ENCODE results near the gene NBPF1. TPM values are rescaled to one million over a fixed set of nuclear protein-coding genes. Genes with fewer than 3 reads are reported as not detected.
"Not testable (repeated sequence)": the region's sequence is repeated elsewhere in the genome, so short reads cannot be mapped to it uniquely, and the experiment has no call there.

NBPF1 gene
- total and polyA plus RNA-seq, 9 of the 15 experiments (the other 6 are each of a cell fraction or from before 2014, with no cell fraction given), result 5.2 to 42.6 (median 24.1) TPM

DNA sequence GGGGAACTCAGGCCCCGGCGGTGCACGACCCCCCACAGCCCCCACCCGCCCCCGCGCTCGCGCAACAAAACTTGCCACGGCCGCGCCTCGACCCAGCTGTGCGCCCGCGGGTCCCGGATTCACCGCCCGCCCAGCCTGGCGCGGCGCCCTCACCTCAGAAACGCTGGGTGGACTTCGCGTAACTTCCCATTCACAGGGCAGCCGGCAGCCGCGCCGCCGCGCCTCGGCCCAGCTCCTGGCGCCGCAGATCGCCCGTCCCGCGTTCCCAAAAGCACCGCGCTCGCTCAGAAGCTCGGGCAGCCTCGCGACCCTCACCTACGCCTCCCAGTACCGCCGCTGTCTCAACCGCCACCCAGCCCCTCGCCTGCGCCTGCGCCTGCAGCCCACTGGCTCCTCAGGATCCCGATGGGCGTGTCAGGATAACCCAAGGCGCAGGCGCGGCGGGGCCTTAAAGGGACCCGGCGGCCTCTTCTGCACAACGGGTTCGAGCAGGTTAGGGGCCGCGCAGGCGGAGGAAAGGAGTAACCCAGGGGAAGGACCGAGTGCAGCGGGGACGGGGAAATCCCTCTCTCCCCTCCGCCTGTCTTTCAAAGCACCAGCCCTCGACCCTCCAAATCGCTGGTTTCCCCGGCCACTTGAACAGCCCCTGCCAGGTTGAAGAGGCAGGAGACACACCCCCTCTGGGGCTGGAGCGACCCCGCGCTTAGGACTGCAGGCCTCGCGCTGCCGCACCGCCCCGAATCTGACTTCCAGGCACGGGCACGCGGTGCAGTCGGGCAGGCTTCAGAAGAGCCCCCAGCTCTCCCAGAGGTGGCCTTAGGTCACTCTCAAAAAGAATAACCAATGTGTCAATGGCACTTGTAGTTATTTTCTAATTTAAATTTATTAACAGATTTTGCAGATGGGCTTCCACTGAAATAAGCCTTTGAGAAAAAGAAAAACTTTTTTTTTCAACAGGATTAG lies at the start of gene NBPF1 (continued):
- TF ChIP-seq, protein P1, sequence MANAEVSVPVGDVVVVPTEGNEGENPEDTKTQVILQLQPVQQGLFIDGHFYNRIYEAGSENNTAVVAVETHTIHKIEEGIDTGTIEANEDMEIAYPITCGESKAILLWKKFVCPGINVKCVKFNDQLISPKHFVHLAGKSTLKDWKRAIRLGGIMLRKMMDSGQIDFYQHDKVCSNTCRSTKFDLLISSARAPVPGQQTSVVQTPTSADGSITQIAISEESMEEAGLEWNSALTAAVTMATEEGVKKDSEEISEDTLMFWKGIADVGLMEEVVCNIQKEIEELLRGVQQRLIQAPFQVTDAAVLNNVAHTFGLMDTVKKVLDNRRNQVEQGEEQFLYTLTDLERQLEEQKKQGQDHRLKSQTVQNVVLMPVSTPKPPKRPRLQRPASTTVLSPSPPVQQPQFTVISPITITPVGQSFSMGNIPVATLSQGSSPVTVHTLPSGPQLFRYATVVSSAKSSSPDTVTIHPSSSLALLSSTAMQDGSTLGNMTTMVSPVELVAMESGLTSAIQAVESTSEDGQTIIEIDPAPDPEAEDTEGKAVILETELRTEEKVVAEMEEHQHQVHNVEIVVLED (CRISPR knock-in tag; IDR thresholded peaks at IDR 0.05), result peak; percentile 62
- TF ChIP-seq, protein P2, sequence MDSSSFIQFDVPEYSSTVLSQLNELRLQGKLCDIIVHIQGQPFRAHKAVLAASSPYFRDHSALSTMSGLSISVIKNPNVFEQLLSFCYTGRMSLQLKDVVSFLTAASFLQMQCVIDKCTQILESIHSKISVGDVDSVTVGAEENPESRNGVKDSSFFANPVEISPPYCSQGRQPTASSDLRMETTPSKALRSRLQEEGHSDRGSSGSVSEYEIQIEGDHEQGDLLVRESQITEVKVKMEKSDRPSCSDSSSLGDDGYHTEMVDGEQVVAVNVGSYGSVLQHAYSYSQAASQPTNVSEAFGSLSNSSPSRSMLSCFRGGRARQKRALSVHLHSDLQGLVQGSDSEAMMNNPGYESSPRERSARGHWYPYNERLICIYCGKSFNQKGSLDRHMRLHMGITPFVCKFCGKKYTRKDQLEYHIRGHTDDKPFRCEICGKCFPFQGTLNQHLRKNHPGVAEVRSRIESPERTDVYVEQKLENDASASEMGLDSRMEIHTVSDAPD (CRISPR knock-in tag; IDR thresholded peaks at IDR 0.05), result no peak

DNA sequence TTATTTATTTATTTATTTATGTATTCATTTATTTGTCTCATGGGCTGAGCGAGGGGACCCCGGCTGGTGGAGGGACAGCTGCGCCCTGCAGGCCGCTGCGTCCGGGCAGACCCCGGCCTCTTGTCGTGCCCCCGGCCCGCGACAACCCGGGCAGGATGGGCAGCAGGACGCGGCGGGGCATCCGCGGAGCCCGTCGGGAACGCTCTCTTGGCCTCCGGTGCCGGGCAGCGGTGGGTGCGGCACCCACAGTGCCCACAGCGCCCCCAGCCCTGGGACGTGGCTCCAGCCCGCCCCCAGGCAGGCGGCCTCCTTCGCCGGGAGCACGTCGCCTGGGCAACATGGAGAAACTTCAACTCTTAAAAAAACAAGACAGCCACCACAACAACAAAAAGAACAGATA lies 44.9 kb upstream of the NBPF1 start:
- H4K20me1 ChIP-seq (replicated peaks; ENCODE audit: control insufficient read depth, insufficient read depth, low read length); H3K79me2 ChIP-seq (ENCODE audit: control insufficient read depth, insufficient read depth, low read length); DNase-seq (ENCODE audit: extremely low read depth in 1 of 4, low spot score in 3 of 4); H3K36me3 ChIP-seq (ENCODE audit: control insufficient read depth, insufficient read depth, low read length); H3K4me1 ChIP-seq (replicated peaks in 1 of 2; ENCODE audit: control insufficient read depth in 2 of 2, insufficient read depth in 2 of 2, low read length in 2 of 2); CTCF ChIA-PET (ENCODE audit: low intra/inter-chr PET ratio); H3K9me3 ChIP-seq (replicated peaks; ENCODE audit: control insufficient read depth, insufficient read depth, low read depth, low read length); BruUV-seq (replicated peaks); H3K27me3 ChIP-seq (ENCODE audit: control insufficient read depth in 2 of 2, insufficient read depth in 2 of 2, low read length in 2 of 2); H3K9me1 ChIP-seq (ENCODE audit: control insufficient read depth, insufficient read depth, low read length); H2AFZ ChIP-seq (ENCODE audit: low read depth, low read length); intact Hi-C loops (cut with micrococcal nuclease); H3K4me2 ChIP-seq (ENCODE audit: insufficient read depth, low read length); in situ Hi-C loops (cut with MboI); POLR2A ChIA-PET; ATAC-seq; H3K9ac ChIP-seq (ENCODE audit: insufficient read depth in 1 of 2, low read depth in 2 of 2, low read length in 2 of 2); FAIRE-seq; H3K4me3 ChIP-seq; H3K27ac ChIP-seq (ENCODE audit: extremely low read depth, low read depth, low read length): not testable (repeated sequence)
- 91% methylated on average over 13 of the region's 32 CpGs for WGBS (ENCODE audit: insufficient coverage, low coverage, missing lambda C conversion rate)

DNA sequence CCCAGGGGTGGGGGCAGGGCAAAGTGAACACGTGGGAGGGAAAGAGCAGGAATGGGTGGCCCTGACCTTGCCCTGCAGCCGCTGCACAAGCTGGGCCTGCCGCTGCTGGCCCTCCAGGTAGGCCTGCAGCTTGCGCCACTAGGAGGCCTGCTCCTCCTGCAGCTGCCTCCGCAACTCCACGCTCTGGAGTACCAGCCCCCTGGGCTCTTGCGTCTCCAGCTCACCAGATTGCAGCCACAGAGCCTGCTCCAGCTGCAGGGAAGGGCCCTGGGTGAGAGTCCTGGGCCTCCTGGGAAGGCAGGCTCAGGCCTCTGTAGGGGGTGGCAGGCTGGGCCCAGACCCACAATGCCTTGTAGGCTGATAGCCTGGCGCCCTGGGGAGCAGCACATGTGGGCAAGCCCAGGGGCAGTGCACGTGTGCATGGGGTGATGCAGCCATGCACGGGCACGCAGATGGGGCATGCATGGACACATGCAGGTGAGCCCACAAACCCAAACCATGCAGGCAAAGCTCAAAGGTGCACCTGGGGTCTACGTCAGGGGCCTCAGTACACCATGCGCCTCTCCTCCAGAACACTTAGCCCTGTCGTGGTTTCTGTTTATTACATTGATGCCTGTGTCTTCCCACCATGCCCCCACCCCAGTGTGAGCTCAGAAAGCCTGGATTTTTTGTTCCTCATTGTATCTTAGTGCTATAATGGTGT lies 43.8 kb upstream of the NBPF1 start:
- H2AFZ ChIP-seq (ENCODE audit: low read depth, low read length); POLR2A ChIA-PET; H3K27me3 ChIP-seq (ENCODE audit: control insufficient read depth in 2 of 2, insufficient read depth in 2 of 2, low read length in 2 of 2); H3K4me1 ChIP-seq (replicated peaks in 1 of 2; ENCODE audit: control insufficient read depth in 2 of 2, insufficient read depth in 2 of 2, low read length in 2 of 2); intact Hi-C loops (cut with micrococcal nuclease); BruUV-seq (replicated peaks); H3K4me3 ChIP-seq; H4K20me1 ChIP-seq (replicated peaks; ENCODE audit: control insufficient read depth, insufficient read depth, low read length); in situ Hi-C loops (cut with MboI); H3K27ac ChIP-seq (ENCODE audit: extremely low read depth, low read depth, low read length); H3K9ac ChIP-seq (ENCODE audit: insufficient read depth in 1 of 2, low read depth in 2 of 2, low read length in 2 of 2); CTCF ChIA-PET (ENCODE audit: low intra/inter-chr PET ratio); FAIRE-seq; H3K36me3 ChIP-seq (ENCODE audit: control insufficient read depth, insufficient read depth, low read length); H3K9me3 ChIP-seq (replicated peaks; ENCODE audit: control insufficient read depth, insufficient read depth, low read depth, low read length); H3K4me2 ChIP-seq (ENCODE audit: insufficient read depth, low read length); H3K79me2 ChIP-seq (ENCODE audit: control insufficient read depth, insufficient read depth, low read length); DNase-seq (ENCODE audit: extremely low read depth in 1 of 4, low spot score in 3 of 4); H3K9me1 ChIP-seq (ENCODE audit: control insufficient read depth, insufficient read depth, low read length): not testable (repeated sequence)
- ATAC-seq, result peak; percentile 30
- 100% methylated on average over 1 of the region's 14 CpGs for WGBS (ENCODE audit: insufficient coverage, low coverage, missing lambda C conversion rate)
